ENCODE measurements around the gene PRR30.

GRCh38 chr2:27171351-27171848 is 32.2 kb upstream of the PRR30 start:
- TF ChIP-seq, protein P1, sequence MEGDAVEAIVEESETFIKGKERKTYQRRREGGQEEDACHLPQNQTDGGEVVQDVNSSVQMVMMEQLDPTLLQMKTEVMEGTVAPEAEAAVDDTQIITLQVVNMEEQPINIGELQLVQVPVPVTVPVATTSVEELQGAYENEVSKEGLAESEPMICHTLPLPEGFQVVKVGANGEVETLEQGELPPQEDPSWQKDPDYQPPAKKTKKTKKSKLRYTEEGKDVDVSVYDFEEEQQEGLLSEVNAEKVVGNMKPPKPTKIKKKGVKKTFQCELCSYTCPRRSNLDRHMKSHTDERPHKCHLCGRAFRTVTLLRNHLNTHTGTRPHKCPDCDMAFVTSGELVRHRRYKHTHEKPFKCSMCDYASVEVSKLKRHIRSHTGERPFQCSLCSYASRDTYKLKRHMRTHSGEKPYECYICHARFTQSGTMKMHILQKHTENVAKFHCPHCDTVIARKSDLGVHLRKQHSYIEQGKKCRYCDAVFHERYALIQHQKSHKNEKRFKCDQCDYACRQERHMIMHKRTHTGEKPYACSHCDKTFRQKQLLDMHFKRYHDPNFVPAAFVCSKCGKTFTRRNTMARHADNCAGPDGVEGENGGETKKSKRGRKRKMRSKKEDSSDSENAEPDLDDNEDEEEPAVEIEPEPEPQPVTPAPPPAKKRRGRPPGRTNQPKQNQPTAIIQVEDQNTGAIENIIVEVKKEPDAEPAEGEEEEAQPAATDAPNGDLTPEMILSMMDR (IDR thresholded peaks at IDR 0.05; ENCODE audit: low read depth, low read length): no peak
- TF ChIP-seq MYC (IDR thresholded peaks at IDR 0.05; ENCODE audit: low read depth, low read length) (no peak), POLR2A (IDR thresholded peaks at IDR 0.05; ENCODE audit: extremely low read depth, insufficient read length) (no peak)

Data from NB4 (cell line).